ENCODE data around the gene ZNHIT1. TPM values are rescaled to one million over a fixed set of nuclear protein-coding genes. Genes with fewer than 3 reads are reported as not detected.
A peak's percentile ranks its signal among the peaks of the same experiment; 100 is the strongest.
"Not testable (repeated sequence)": the region's sequence is repeated elsewhere in the genome, so short reads cannot be mapped to it uniquely, and the experiment has no call there.

Gene ZNHIT1
- total and polyA plus RNA-seq, 3 donors from 2014 or later: 48.3 to 58.4 (median 57.8) TPM

- DNase-seq: peak; percentile 98
- peak overlapping the region; percentile 67 to 94 for H3K4me3 ChIP-seq
- no peaks in the 10 kb centered on the region for H3K36me3 ChIP-seq (ENCODE audit: low read depth, missing control alignments)
- H3K27me3 ChIP-seq: no peaks in the 10 kb centered on the region
- TF ChIP-seq POLR2A (IDR thresholded peaks at IDR 0.05) (no peak), CTCF (IDR thresholded peaks at IDR 0.05) (peak in 1 of 3 experiments; percentile 12)
- no peaks in the 10 kb centered on the region for H3K9me3 ChIP-seq
- intact Hi-C loops (cut with DNase I; ENCODE audit: low total_unique reads): no loop called here
- 0 to 1% methylated on average over 31 to 55 of the region's 55 CpGs for whole genome bisulfite sequencing, 2 donors
- H3K4me1 ChIP-seq: peaks cover 7% of the 10 kb centered on the region
- H3K27ac ChIP-seq: peak overlapping the region; percentile 66 to 71
Measured at GRCh38 chr7:101251871-101252659, 34.1 kb downstream of the ZNHIT1 start.

DNA sequence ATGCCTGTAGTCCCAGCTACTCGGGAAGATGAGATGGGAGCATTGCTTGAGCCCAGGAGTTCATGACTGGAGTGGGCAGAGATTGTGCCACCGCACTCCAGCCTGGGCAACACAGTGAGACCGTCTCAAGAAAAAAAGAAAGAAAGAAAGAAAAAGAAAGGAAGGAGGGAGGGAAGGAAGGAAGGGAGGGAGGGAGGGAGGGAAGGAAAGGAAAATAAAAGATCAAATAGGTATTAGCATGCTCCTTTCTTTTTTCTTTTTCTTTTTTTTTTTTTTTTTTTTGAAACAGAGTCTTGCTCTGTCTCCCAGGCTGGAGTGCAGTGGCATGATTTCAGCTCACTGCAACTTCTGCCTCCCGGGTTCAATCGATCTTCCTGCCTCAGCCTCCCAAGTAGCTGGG is 35.2 kb downstream of the ZNHIT1 start:
- 78 to 83% methylated on average over 5 of the region's 5 CpGs for WGBS, 2 donors
- H3K27me3 ChIP-seq; DNase-seq; H3K4me3 ChIP-seq; intact Hi-C loops (cut with DNase I; ENCODE audit: low total_unique reads); H3K9me3 ChIP-seq; H3K4me1 ChIP-seq; H3K36me3 ChIP-seq (ENCODE audit: low read depth, missing control alignments): not testable (repeated sequence)
- H3K27ac ChIP-seq: peak overlapping the region in 1 of 2 donors; percentile 71

GRCh38 chr7:101255796-101256195 is 37.8 kb downstream of the ZNHIT1 start:
- Histone ChIP-seq H3K4me3 (no peak overlapping the region), H3K9me3 (no peaks in the 10 kb centered on the region), H3K27me3 (no peaks in the 10 kb centered on the region), H3K27ac (no peak overlapping the region), H3K4me1 (peaks cover 7% of the 10 kb centered on the region), H3K36me3 (ENCODE audit: low read depth, missing control alignments) (no peaks in the 10 kb centered on the region)
- WGBS, 2 donors: 79 to 82% methylated on average over 4 of the region's 4 CpGs
- TF ChIP-seq POLR2A (IDR thresholded peaks at IDR 0.05) (no peak), CTCF (IDR thresholded peaks at IDR 0.05) (no peak)
- no peak for DNase-seq
- intact Hi-C loops (cut with DNase I; ENCODE audit: low total_unique reads): no loop called here

- no peak for DNase-seq
- intact Hi-C loops (cut with DNase I; ENCODE audit: low total_unique reads): no loop called here
- peaks cover 2% of the 10 kb centered on the region for H3K4me1 ChIP-seq
- no peak overlapping the region for H3K27ac ChIP-seq
- no peaks in the 10 kb centered on the region for H3K27me3 ChIP-seq
- no peaks in the 10 kb centered on the region for H3K9me3 ChIP-seq
- no peaks in the 10 kb centered on the region for H3K36me3 ChIP-seq (ENCODE audit: low read depth, missing control alignments)
- no peak overlapping the region for H3K4me3 ChIP-seq
- 69 to 73% methylated on average over 7 of the region's 7 CpGs for WGBS, 2 donors
- TF ChIP-seq CTCF (IDR thresholded peaks at IDR 0.05) (no peak), POLR2A (IDR thresholded peaks at IDR 0.05) (no peak)
Measured at GRCh38 chr7:101258243-101258731, 40.3 kb downstream of the ZNHIT1 start.

DNA sequence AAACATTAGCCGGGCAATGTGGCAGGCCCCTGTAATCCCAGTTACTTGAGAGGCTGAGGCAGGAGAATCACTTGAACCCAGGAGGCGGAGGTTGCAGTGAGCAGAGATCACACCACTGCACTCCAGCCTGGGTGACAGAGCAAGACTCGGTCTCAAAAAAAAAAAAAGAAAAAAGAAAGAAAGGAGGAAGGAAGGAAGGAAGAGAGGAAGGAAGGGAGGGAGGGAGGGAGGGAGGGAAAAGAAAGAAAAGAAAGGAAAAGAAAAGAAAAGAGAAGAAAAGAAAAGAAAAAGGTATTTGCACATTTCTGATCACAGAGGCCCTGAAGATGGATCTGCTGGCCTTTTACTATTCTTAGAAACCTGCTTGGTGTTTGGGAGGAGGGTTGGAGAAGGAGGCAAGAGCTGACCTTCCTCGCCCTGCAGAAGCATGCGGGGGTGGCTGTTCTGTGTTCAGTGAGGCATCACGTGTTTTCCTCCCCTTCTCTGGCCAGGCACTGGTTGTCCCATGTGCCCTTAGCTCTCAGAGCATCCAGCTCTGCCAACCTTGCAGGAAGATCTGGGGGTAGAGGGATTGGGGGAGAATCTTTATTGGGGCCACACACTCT is 46.2 kb downstream of the ZNHIT1 start:
- H3K9me3 ChIP-seq; H3K4me3 ChIP-seq; H3K27me3 ChIP-seq; H3K36me3 ChIP-seq (ENCODE audit: low read depth, missing control alignments); intact Hi-C loops (cut with DNase I; ENCODE audit: low total_unique reads): not testable (repeated sequence)
- 49 to 55% methylated on average over 6 of the region's 6 CpGs for WGBS, 2 donors
- H3K4me1 ChIP-seq: peaks cover 11% of the 10 kb centered on the region
- DNase-seq: peak; percentile 94
- H3K27ac ChIP-seq: peak overlapping the region in 1 of 2 donors; percentile 24

Measured in testis (tissue), 3 donors.